ENCODE measurements around the gene CCDC88C.
A peak's percentile ranks its signal among the peaks of the same experiment; 100 is the strongest.
"Not testable (repeated sequence)": the region's sequence is repeated elsewhere in the genome, so short reads cannot be mapped to it uniquely, and the experiment has no call there.

Gene CCDC88C

DNA sequence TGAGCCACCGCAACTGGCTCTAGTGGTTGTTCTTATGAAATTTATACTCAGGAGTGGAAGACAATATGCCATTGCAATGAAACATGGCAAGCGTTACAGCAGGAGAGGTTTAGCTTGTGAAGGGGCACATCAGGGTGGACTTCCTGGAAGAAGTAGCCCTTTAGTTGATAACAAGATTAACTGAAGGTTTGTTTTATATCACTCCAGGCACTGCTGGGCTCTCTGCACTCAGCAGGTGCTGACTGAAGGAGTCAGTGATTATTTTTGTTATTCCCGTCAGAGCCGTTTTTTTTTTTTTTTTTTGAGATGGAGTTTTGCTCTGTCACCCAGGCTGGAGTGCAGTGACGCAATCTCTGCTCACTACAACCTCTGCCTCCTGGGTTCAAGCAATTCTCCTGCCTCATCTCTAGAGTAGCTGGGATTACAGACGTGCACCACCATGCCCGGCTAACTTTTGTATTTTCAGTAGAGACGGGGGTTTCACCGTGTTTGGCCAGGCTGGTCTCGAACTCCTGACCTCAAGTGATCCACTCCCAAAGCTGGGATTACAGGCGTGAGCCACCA is 155.6 kb downstream of the CCDC88C start:
- DNase-seq, result no peak

DNA sequence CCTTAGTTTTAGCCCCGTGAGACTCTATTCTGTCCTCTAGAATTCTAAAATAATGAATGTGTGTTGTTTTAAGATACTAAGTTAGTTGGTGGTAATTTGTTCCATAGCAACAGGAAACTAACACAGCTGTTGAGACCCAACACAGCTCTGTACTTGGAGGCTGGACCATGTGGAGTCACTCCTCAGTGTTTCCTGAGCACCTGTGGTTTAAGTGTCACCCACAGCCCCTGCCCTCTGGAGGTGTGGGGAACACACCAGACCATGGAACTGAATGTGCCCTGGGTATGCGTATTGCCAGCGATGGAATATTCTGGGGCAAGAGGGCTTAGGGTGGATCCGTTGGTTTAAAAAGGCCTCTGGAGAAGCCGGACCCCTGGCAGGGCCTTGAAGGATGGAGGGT is 156.5 kb downstream of the CCDC88C start:
- DNase-seq, result no peak

DNA sequence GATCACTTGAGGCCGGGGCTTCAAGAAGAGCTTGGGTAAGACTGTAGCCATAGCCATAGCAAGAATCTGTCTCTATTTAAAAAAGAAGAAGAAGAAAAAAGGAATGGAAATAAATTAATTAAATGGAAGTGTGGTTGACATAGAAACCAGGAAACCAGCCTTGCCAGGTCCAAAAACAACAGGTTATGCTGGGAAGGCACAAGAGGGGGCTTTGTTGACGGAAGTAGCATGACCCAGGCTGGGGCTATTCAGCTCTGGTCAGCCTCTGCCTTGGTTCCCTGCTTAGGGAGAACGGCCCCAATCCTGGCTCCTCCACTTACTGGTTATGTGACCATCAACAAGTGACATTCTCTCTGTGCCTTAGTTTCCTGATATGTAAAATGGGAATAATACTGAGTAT is 158.7 kb downstream of the CCDC88C start:
- DNase-seq, result no peak

DNA sequence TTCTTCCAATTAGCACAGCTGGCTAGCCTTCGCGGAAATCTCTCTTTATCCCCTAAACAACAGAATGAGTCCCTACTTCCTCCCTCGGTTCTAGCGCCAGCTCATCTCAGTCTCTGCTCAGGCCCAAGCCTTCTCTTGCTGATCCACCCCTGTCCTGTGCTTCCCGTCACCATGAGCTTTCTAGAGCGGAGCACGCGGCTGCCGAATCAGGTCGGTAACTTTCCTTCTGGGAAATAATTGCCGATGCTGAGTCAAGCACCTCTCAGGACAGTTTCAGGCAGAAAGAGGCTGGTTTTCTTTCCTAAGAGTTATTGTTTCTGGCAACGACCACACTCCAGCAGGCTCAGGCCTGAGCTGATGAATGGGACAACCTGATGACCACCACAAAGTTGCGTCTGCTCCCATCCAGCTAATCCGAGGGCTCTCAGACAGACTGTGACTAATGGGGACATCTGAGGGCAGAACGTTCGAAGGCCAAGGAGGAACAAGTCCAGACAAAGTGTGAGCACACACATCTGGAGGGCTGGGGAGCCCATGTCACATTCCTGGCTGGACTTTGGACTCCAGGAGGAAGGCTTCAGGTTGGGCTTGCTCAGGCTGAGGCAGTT is 159.5 kb downstream of the CCDC88C start:
- DNase-seq, result no peak

DNA sequence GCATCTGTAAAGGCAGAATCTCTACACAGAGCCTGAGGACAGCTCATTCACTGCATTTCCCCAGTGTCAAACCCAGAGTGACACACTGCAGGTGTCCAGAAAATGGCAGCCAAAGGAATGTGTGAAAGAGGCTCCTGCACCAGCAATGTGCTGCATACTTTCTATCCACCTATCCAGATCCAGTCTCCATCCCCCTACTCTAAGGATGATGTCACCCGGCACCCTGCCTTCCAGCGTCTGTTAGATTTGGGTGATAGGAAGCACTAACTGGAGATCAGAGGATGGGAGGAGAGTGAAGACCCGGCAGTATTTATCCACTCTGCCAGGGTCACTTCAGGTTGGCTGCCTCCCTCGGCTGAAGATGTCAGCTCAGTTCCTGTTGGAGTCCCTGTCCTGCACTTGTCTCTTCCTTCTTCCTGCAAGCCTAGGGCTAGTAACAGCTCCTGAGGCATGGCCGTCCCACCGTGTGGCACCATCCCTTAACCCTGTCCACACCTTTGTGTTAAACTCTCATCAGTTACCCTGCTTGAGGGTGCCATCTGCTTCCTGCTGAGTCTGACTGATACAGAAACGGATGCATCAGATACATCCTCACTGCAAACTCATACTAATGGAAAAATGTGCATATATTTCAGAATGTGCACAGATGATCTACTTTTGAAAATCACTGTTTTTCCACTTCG is 160.2 kb downstream of the CCDC88C start:
- no peak for DNase-seq

DNA sequence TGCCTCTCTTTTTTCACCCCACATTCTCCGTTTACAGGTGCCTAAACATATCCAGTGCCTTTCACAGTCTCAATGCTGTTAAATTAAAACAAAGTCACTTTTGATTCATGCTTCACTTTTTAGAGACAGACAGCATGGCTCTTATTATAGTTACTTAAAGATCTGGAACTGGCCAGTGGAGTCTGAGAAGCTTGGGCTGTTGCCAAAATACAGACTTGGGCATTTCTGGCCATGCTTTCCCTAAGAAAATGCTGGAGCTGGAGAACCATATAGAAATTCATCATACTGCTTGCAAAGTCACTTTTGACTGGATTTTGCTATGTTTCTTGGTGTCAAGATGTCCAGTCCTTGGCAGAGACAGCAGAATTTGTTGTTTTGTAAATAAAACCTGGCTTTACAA is 161.0 kb downstream of the CCDC88C start:
- DNase-seq, result no peak

DNA sequence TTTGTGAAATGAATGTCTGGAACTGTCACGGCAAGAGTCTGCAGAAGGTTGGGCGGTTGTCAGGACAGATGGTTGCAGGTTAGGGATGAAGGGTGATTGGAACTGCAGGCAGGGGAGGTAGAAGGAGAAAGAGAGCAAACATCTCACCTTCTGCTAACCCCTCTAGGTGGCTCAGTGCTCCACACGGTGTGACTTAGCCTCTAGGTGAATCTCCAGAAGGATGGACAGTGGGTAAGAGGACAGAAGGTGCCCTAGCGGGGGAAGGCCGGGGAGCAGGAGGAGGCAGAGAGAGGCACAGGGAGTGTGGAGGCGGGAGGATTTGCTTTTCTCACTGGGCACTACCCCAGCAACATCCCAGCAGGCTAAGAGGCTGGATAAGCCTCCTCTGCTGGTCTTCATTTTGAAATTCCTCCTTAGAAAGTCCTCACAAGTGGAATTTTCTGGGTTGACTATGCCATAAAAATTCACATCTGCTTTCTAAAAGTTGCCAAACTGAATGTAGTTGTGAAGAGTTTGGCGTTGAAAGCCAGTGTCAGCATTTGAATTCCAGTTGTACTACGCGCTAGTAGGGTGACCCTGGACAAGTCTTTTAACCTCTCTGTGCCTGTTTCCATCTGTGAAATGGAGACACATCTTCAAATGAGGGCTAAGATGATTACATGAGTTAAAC is 162.5 kb downstream of the CCDC88C start:
- DNase-seq, result no peak

DNA sequence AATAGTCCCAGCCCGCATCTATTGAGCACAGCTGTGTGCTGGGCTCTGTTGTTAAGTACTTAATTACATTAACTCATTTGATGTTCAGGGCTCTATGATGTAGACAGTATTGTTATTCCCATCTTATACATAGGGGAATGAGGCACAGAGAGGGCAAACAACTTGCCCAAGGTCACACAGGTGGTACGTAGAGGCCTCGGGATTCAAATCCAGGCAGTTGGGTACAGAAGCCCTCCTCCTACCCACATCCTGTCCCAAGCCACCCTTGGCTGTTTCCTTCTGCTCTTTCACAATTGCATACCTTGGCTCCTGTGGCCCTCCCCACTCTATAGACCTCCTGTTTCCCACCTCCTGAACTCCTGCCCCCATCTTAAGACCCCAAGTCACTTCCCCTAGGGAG is 163.2 kb downstream of the CCDC88C start:
- no peak for DNase-seq

DNA sequence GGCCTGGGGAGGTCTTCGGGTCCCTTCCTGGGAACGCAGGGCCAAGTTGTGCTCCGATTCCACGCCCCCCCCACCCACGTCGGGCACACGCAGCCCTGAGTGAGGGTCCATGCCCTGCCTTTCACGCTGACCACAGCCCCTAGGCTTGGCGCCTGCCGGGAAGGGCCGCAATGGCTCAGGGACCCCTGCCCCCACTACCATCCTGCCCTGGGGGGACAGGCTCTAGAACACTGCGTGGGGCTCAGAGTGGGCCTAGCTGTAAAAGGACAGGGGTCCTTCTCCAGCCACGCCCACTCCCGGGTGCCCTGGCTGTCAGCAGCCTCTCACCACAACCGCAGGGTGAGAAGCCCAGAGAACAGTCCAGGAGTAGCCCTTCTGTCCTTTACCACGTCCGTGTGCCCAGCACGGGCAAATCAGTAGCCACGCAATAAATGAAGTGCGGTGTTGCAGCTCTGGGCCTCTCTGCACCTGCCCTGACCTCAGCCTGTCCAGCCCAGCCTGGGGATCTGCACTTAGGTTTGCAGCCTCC is 163.8 kb downstream of the CCDC88C start:
- no peak for DNase-seq

DNA sequence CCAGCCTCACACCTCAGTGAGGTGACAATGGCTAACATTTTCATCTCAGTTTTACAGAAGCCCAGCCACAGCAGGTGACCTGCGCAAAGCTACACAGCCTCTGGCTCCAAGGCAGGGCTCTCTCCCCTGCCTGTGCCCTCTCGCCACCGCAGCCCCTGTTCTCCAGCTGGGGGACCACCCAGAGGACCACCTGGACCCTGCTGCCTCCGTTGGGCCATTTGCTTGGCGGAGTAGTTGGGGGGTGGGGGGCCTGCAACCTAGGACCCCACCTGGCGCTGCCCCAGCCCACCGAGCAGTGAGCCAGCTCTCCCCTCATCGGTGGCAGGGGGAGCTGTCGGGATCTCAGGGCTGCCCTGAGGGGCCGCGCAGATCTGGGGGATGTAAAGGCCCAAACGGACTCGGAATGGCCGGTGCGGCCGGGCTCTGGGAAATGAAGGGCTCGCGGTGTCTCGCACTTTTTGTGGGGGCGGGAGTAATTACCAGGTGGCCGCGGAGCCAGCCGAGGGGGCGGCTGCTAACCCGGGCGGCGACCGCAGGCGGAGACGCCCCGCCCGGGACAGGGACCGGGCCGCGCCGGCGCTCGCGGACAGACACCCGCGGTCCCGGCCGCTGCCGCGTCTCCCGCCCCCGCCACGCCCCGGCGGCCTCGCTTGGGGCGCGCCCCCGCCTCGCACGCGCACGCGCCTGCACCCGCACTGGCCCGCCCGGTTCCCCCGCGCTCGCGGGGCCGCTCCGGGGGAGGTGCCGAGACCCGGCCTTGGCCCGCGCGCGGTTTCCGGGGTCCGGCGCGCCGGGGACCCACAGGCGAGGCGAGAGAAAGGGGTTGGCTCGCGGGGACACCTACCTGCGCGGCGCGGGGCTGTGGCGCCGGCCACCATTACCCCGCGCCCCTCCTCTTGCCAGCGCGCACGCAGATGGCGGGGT is 164.5 kb downstream of the CCDC88C start:
- DNase-seq, result peak in 2 of 4 experiments; percentile 21 to 33

DNA sequence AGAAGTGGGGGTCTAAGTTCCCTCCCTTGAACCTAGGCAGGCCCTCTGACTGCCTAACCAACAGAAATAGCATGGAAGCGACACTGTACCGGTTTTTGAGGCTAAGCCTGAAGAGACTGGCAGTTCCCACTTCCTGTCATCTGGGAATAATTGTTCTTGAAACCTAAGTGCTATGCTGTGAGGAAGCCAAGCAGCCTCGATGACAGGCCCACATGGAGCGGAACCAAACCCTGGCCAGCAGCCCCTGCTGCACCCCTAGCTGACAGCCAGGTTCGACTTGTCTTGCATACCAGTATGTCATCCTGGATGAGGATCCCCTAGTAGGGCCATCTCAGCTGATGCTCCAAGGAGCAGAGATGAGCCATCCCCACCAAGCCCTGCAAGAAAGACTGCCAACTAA is 166.7 kb downstream of the CCDC88C start:
- DNase-seq, result no peak

DNA sequence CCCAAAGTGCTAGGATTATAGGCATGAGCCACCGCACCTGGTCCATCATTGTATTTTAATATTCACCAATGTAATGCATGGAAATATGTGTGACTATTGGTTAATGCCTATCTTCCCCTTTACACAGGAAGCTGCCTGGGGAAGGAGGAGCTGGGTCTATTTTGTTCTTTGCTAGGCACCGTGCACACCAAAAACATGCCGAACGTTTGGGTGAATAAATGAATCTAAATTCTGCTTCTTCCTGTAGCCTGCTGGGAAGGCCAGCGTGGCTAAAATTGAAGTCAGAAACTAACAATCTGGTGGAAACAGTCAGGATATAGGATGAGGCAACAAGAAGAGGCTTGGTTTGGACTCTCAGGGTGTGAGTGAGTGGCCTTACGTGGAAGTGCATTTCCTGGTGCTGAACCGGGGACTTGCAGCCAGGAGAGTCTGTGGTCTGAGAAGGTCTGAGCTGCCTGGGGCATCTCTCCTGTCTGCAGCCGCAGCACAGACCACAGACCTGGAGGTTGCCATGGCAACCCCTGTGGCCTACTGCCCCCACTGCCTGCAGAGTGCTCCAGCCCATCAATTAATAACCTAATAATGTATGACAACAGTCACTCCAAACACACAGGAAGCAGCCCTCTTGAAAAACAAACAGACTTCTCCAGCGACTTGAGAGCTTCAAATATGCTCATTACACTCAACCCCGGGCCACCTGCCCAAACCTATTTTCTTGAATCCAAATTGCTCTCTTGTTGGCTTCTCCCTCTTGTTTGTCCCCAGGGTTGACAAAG is 167.6 kb downstream of the CCDC88C start:
- no peak for DNase-seq

DNA sequence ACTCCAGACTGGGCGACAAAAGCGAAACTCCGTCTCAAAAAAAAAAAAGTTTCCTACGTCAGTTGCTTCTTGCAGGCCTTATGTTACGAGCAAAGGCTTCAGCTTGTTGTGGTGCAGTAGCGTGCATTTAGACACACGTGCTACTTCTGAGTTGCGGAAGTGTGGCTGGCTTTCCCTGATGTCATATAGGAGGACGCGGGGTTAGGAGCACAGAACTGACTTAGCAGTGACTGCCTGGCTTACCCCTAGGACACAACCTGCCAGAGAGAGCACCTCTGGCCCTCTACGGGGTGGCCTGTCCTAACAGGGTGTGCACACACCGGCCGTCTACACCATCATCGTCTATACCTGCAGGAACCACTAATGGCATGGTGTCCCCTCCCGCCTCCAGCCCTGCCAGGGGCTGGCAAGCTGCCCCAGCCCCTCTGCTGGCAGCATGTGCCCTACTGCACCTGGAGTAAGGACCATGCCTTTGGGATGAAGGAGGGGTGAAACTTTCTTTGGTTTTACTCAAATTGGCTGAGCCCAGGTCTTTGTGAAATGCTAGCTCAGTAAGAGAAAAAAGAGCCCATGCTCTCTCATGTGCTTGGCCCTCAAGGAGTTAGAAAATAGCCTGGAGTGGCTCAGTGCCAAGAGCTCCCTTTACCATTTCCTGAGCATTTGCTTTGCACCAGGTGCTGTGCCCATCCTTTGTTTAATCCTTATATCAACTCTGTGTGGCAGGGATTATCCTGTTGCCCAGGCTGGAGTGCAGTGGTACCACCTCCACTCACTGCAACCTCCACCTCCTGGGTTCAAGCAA is 171.4 kb downstream of the CCDC88C start:
- DNase-seq, result peak; percentile 20 to 54 (median 41)

DNA sequence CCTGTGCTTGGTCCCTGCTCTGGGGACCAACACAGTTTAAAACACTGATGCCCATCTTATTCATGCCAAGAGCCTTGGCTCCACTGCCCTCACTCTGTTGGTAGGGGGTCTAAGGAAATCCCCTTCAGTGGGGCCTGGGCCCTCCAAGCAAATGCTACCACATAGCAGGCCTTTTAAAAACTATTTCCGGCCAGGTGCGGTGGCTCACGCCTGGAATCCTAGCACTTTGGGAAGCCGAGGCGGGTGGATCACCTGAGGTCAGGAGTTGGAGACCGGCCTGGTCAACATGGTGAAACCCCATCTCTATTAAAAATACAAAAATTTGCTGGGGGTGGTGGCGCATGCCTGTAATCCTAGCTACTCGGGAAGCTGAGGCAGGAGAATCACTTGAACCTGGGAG is 172.0 kb downstream of the CCDC88C start:
- DNase-seq, result not testable (repeated sequence)

DNA sequence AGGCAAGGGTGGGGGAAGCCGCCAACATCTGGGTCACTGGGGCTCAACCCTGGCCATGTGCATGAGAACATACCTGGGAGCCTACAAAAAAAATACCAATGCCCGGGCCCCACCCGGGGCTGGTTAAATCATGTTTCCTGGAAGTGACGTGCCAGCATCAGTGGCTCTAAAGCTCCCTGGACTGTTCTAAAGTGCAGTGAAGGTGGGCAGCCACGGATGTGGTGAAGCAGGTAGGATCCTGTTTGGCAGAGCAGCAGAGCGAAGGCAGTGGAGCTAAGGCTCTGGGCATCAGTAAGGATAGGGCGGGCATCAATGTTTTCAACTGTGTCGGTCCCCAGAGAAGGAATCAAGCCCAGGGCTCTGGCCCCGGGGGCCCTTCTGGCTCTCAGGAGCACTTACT is 172.6 kb downstream of the CCDC88C start:
- peak; percentile 19 to 67 (median 48) for DNase-seq

DNA sequence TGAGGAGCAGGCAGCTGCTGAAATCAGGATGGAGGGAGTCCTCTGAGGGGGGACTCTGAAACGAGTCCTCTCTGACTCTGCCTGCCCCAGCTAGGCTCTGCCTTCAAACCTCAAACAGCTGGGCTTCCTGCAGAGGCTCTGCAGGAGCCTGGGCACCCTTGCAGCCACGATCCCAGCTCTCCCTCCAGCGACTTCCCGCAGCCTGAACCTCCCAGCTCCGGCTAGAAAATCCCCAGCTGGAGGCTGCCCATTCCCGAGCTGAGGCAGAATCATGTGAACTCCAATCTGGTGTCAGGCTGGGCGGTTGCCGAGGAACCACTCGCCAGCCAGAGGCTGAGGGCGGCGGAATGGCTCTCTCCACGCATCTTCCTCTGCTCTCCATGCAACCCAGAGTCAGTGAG is 173.1 kb downstream of the CCDC88C start, which contains the start of gene GPR68:
GPR68 (minus strand) TSS at position 204 of the 401 bp plus-strand sequence. CDS start 9,654 bp downstream, outside the sequence.
- DNase-seq, result no peak

DNA sequence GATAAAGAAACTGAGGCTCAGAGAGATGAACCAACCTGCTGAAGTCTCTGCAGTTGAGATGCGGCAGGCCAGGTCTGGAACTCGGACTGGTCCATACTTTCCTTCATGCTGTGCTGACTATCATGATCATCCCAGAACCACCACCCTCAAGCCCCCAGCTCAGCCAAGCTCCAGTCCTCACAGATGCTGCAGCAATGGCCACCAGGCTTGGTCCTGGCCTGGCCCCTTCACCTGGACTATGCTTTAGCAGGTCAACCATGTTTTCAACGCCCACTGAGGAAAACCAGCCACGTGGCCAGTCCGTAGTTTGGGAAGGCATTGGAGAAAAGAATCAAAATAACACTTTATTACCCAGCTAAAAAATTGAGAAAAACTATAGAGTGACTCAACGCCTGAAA is 174.5 kb downstream of the CCDC88C start:
- DNase-seq, result no peak

DNA sequence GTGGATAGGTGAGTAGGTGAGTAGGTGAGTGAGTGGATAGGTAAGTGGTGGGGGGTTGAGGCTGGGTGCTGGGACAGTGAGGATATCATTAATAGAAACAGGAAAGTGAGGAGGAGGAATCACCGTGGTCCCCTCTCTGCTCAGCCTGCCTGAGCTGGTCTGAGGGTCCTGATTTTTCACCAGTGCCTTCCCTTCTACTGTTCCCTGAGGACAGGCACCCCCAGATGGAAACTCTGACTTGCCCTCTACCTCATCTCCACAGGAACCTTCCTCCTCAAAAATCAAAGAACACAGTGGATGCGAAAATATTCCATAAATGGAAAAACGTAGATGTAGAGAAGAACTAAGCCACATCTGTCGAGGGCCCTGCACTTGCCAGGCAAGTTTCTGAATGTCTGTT is 175.0 kb downstream of the CCDC88C start:
- no peak for DNase-seq

DNA sequence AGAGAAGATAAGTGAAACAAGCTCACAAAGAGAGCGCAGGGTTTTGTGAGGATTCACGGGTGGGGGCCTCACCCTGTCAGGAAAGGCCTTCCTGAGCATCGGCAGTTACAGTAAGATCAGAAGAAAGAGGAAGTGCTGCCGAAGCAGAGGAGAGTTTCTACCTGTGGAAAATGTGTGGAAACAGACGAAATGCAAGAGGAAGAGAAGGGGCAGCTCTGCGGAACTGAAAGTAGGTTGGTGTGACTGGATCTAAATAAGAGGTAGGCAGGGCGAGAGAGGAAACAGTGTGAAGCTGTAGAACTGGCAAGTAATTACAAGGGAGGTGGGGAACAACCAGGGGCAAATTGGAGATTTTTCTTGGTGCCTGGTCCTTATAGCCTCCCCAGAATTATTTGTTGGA is 175.8 kb downstream of the CCDC88C start:
- DNase-seq, result no peak

DNA sequence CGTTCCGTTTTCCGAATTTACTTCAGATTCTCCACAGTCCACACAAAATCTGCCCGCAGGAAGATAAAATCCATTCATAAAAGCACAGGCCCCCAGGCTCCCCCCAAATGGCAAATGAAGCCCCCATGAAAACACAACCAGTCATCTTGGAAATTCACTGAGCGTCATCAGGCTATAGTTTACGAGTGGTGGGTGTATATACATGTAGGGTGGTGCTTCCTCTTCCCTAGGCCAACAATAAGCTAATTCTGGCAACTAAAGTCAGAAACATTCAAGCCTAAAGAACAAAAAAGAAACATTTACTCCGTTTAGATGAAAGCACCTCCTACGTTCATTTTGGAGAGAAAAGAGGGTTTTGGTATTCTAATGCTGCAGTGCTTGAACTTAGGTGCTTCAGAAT is 179.0 kb downstream of the CCDC88C start:
- no peak for DNase-seq

DNA sequence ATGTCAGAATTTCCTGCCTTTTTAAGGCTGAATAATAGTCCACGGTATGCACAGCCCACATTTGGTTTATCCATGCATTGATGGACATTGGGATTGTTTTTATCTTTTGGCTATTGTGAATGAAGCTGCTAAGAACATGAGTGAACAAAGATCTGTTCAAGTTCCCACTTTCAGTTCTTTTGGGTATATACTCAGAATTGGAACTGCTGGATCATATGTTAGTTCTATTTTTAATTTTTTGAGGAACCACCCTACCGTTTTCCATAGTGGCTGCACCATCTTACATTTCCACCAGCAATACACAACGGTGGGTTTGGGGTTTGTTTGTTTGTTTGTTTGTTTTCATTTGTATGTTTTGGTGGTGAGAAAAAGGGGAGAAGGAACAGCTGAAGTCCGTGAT is 179.5 kb downstream of the CCDC88C start:
- DNase-seq, result no peak

Measured in activated CD4-positive, CD25-positive, alpha-beta regulatory T cell (primary cell).